GM19023 (cell line): ENCODE data around the gene ARID4A.
"Not testable (repeated sequence)": the region's sequence is repeated elsewhere in the genome, so short reads cannot be mapped to it uniquely, and the experiment has no call there.

Source experiments
- ATAC-seq: cut with Tn5 transposase; IDR thresholded peaks from one replicate; pipeline ENCODE4 v1.9.1; 2021; ENCODE audit warnings: mild to moderate bottlenecking, moderate library complexity; ENCODE audit not compliant: unreplicated experiment

ARID4A gene

DNA sequence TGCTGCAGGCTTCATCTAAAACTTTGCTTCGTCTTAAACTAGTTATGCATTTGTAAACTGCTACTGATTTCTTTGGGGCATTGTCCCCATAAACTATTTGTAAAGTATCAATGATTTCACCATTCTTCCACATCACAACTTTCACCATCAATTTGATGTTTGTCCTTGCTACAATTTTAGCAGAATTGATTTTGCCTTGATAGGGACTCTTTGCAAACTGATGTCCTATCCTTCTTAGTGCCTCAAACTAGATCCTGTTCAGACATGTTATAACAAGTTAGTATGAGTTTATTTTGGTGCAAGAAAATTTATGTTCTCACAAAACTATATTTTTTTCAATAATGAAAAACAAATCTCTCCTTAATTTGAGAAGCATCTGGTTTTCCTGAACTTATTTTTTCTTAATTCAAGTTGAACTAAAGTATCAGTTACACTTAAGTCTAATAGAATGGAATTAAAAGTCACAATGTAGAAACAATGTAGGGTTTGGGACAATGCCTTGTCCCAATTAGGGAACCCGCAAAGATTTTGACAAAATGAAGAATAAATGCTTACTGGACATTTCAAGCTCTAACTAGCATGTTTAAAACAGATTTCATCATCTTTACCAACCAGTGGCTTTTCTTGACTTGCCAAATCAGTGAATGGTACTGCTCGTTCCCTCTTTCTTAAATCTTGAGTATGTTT lies 10.1 kb upstream of the ARID4A start:
- ATAC-seq = no peak

DNA sequence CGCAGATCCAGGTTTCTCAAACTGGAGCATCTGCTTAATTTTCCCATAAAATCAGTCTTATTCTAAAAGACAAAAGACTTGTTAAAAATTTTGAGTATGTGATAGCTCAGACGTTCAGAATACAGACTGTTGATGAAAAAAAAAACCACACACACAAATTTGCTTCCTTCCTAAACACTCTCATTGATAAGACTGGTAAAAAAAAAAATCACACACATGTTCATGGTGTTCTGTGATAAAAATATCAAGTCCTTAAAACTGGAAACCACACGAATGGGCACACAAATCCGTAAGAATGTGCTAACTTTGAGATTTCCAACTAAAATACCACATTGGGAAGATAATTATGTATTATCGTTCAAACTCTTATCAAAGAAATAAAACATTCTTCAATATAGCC lies 6.7 kb upstream of the ARID4A start:
- ATAC-seq = no peak

- ATAC-seq = no peak
Observed at GRCh38 chr14:58292187-58292586, 6.2 kb upstream of the ARID4A start.

GRCh38 chr14:58294201-58294600 lies 4.2 kb upstream of the ARID4A start:
- ATAC-seq = no peak

GRCh38 chr14:58296726-58297125 lies 1.6 kb upstream of the ARID4A start:
- ATAC-seq = no peak

- ATAC-seq = no peak
Observed at GRCh38 chr14:58297412-58297761, 968 bp upstream of the ARID4A start.

GRCh38 chr14:58297762-58298476 lies 436 bp upstream of the ARID4A start:
- peak; percentile 79 for ATAC-seq

GRCh38 chr14:58299401-58300330 lies 1.3 kb downstream of the ARID4A start:
- no peak for ATAC-seq

DNA sequence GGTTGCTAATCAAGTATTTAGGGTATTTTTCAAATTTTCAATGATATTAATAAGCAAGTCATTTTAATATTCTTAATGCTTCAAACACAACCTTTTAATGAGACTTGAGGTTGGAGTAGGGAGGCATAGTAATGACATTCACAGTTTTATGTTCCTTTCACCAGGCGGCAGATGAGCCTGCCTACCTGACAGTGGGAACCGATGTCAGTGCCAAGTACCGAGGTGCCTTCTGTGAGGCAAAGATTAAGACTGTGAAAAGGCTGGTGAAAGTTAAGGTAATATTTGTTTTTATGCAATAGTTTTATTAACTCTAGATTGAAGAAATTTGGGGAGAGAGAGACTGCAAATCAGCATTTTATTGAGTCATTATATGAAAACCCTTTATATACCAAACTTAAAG lies 3.1 kb downstream of the ARID4A start:
- ATAC-seq = no peak

- ATAC-seq = no peak
Observed at GRCh38 chr14:58305730-58306129, 7.4 kb downstream of the ARID4A start.

DNA sequence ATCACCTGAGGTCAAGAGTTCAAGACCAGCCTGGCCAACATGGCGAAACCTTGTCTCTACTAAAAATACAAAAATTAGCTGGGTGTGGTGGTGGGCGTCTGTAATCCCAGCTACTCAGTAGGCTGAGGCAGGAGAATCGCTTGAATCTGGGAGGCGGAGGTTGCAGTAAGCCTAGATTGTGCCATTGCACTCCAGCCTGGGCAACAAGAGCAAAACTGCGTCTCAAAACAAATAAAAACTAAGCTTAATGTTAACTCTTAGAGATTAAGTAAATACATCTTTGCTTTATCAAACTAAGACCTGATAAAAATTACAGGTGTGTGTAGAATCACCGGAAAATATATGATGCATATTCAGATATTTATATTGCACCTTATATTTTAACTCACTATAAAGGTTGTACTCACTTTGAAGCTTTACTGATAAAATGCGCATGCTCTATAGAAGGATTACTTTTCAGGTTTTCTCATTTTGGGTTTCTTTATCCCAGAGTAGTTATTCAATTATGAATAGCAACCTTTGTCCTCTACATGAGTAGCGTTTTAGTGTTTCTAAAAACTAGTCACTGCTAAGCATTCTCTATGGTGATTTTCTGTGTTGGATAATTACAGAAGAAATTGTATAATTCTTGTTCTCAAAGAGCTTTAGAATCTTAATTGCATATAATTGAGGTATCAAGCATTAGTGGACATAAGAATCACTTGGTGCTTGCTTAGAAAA lies 9.4 kb downstream of the ARID4A start:
- no peak for ATAC-seq

GRCh38 chr14:58309086-58309485 lies 10.7 kb downstream of the ARID4A start:
- ATAC-seq = no peak

GRCh38 chr14:58313699-58314098 lies 15.3 kb downstream of the ARID4A start:
- no peak for ATAC-seq

DNA sequence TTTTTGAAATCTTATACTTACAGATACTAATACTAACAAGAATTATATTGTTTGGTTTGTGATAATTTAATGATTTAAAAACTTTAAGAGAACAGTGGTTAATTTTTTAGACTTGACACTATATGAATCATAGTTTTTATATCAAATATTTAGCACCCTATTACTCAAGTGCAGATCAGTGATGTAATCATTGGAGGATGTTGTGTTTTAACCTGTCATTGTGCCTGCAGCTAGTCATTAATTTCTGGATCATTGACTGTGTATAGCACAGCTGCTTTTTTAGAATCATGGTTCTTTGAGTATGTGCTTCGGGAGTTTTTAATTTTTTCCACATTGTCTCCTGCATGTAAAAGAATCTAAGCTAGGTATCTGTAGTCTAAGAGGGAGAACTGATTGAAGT lies 17.3 kb downstream of the ARID4A start:
- no peak for ATAC-seq

DNA sequence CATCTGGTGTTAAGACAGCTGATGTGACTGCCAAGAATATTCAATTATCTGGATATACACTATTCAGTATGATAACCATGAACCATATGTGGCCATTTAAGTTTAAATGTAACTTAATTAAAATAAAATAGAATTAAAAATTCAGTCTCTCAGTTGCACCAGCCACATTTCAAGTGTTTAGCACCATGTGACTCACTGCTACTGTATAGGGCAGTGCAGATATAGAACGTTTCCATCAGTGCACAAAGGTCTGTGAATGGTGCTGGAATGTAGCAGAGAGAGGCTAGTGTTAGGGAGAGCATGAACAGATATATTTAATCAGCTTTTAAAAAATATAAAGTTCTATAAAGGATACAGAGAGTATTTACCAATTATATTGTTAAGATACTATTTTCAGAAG lies 28.7 kb downstream of the ARID4A start:
- ATAC-seq = no peak

DNA sequence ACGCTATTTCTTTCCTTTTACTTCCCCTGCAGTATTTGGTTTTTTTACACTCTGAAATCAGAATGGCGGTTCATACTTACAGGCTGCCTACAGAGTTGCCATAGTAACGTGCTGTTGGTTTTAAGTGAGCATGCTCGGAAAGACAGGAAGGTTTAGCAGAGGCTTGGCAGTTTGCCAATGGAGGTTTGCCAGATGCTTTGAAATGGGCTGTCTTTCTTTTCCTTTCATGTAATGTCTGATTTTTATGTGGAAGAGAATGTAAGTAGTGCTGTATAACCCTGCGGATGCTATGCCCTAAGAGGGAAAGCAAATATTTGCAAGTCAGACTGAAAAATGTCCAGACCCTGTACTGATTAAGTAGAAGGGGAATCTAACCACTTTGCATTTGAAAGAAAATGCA lies 32.8 kb downstream of the ARID4A start:
- ATAC-seq = peak; percentile 89

GRCh38 chr14:58332561-58332960 lies 34.2 kb downstream of the ARID4A start:
- no peak for ATAC-seq

DNA sequence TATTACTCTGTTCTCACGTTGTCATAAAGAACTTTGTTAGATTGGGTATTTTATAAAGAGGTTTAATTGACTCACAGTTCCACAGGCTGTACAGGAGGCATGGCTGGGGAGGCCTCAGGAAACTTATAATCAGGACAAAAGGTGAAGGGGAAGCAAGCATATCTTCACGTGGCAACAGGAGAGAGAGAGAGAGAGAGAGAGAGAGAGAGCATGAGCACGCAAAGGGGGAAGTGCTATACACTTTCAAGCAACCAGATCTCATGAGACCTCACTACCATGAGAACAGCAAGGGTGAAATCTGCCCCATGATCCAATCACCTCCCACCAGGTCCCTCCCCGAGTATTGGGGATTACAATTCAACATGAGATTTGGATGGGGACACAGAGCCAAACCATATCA lies 41.3 kb downstream of the ARID4A start:
- not testable (repeated sequence) for ATAC-seq

- no peak for ATAC-seq
Observed at GRCh38 chr14:58341152-58341748, 42.9 kb downstream of the ARID4A start.

DNA sequence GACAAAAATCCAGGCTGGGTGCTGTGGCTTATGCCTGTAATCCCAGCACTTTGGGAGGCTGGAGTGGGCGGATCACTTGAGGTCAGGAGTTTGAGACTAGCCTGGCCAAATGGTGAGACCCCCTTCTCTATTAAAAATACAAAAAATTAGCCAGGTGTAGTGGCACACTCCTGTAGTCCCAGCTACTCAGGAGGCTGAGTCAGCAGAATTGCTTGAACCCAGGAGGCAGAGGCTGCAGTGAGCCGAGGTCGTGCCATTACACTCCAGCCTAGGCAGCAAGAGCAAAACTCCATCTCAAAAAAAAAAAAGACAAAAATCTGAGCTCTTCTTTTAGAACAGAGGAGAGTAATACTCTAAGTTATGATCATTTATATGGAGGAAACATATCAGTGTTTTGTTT lies 45.2 kb downstream of the ARID4A start:
- ATAC-seq = not testable (repeated sequence)
